Spinal cord (tissue), 10 donors: Measurements from ENCODE around the gene FCHSD2. TPM values are rescaled to one million over a fixed set of nuclear protein-coding genes. Genes with fewer than 3 reads are reported as not detected.

ENCODE experiments used
- DNase-seq, 6 donors: peaks; one replicate each; pipeline versions ENCODE4 v3.0.0 to v3.0.0-alpha.2; 2013 to 2015; ENCODE audit warnings: low spot score in 6 of 6, low read depth in 4 of 6
- H3K27ac ChIP-seq: one replicate; pipeline ENCODE4 v1.5.1; 2013; ENCODE audit warnings: low read depth, low read length, control low read depth
- H3K27me3 ChIP-seq: one replicate; pipeline ENCODE4 v1.6.1; 2013; ENCODE audit warnings: low read length; ENCODE audit not compliant: control insufficient read depth, insufficient read depth
- H3K36me3 ChIP-seq: one replicate; pipeline ENCODE4 v1.6.1; 2013; ENCODE audit warnings: low read length; ENCODE audit not compliant: control insufficient read depth, insufficient read depth
- H3K4me1 ChIP-seq: one replicate; pipeline ENCODE4 v1.6.1; 2013; ENCODE audit warnings: low read length; ENCODE audit not compliant: control insufficient read depth, insufficient read depth
- H3K4me3 ChIP-seq: one replicate; pipeline ENCODE4 v1.5.1; 2013; ENCODE audit warnings: low read depth, low read length, control low read depth
- H3K9me3 ChIP-seq: one replicate; pipeline ENCODE4 v1.6.1; 2013; ENCODE audit warnings: low read length; ENCODE audit not compliant: control insufficient read depth, insufficient read depth
- WGBS: methylation state at CpG from one replicate; pipeline ENCODE4 v1.1.5; 2013; ENCODE audit warnings: missing lambda C conversion rate; ENCODE audit not compliant: insufficient coverage; 5-methylcytosine and 5-hydroxymethylcytosine counted together
- polyA plus RNA-seq, 2 donors: library from polyadenylated mRNA; unstranded; fragments of 120-200 nt; gene quantifications; one replicate each; pipeline ENCODE4 v1.2.1, GENCODE V29; 2013; ENCODE audit not compliant: insufficient read length in 2 of 2
- total RNA-seq, 2 donors: library from RNA; depleted of rRNA in 1 of 2; stranded (reverse); fragments of 120-200 nt in 1 of 2; fragments of >200 nt in 1 of 2; gene quantifications; one replicate each; pipeline versions ENCODE4 v1.2.3 to v1.2.4, GENCODE V29; 2013 to 2014
- donor health status: healthy.

FCHSD2 gene
- total and polyA plus RNA-seq, 4 donors: 43.4 to 82.0 (median 58.8) TPM

DNA sequence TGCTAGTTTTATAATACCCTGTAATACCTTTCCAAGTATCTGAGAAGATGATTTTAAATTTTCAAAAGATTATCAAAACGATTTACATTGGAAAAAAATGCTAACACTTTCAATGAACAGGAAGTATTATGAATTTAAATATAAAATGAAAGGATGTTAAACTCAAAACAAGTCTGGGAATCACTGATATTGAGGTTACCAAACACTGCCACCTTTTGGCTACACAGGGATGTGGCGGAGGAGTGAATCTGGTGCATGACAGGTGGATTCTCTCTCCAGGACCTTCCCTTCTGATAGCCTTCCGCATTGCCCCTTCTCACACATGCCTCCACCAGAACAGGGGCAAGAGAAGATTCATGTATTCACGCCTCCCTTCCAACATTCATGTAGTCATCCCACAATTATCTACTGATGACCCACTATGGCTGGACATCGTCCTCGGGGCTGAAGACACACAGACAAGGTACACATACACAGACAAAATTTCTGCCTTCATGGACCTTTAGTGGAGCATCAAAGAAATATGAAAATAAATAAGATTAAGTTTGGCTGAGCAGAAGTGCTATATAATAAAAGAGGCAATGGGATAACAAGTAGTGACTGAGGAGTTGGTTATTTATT, 293.2 kb downstream of the FCHSD2 start:
- peak in 1 of 6 donors; percentile 50 for DNase-seq
- no peak overlapping the region for H3K27ac ChIP-seq
- no peaks in the 10 kb centered on the region for H3K9me3 ChIP-seq
- H3K4me1 ChIP-seq: no peaks in the 10 kb centered on the region
- no peak overlapping the region for H3K4me3 ChIP-seq
- 76% methylated on average over 2 of the region's 6 CpGs for WGBS
- H3K27me3 ChIP-seq: no peaks in the 10 kb centered on the region
- peaks cover 3% of the 10 kb centered on the region for H3K36me3 ChIP-seq

DNA sequence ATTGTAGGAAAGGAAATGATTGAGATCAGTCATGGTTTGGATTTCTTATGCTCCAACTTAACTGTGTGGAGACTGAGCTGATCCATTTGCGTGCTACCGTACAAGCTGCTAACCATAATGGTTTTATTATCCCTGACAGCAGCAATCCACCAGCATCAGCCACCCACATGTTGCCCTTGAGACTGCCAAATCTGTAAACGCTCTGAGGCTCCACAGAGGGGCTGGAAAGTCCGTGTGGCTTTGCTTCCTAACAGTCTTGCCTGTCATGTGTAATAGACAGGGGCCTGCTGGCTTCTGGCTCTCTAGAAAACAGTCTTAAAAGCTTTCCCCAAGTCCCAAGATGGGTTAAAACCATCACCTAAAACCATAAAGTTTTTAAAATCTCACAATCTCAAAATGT, 297.8 kb downstream of the FCHSD2 start:
- Histone ChIP-seq H3K27me3 (no peaks in the 10 kb centered on the region), H3K9me3 (no peaks in the 10 kb centered on the region), H3K4me3 (no peak overlapping the region), H3K27ac (no peak overlapping the region), H3K36me3 (peaks cover 20% of the 10 kb centered on the region), H3K4me1 (no peaks in the 10 kb centered on the region)
- 28% methylated on average over 4 of the region's 4 CpGs for WGBS
- DNase-seq: peak in 1 of 6 donors; percentile 34

DNA sequence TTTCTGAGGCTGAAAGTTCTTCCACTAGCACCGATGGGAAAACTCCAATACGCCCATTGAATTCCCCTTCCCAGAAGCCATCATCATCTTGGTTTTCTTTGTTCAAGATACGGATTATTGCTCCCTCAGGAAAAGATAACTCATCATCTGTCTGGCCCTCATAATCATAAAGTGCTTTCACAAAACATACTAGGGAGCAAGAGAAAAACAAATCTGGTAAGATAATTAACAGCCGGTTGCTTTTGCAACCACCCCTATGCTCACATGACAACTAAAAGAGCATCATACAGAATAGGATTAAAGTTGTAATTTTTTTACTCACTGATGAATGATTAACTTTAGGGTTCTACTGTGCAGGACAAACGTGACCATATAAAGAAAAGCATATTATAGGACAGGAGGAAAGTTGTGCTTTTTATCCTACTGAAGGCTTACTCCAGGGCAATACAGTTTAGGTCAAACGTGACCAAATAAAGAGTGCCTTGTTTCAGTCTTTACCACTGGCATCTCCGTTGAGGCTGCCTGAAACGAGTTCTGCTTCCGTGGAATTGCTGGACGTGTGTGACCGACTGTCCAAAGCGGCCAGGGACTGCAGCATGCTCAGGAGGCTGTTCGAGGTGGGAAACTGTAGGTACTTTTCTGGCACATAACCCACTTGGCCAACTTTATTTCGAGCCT, 299.3 kb downstream of the FCHSD2 start:
- DNase-seq: peak in 1 of 6 donors; percentile 38
- WGBS: 66% methylated on average over 7 of the region's 14 CpGs
- peaks cover 21% of the 10 kb centered on the region for H3K36me3 ChIP-seq
- no peaks in the 10 kb centered on the region for H3K4me1 ChIP-seq
- no peaks in the 10 kb centered on the region for H3K27me3 ChIP-seq
- H3K4me3 ChIP-seq: no peak overlapping the region
- no peak overlapping the region for H3K27ac ChIP-seq
- no peaks in the 10 kb centered on the region for H3K9me3 ChIP-seq

DNA sequence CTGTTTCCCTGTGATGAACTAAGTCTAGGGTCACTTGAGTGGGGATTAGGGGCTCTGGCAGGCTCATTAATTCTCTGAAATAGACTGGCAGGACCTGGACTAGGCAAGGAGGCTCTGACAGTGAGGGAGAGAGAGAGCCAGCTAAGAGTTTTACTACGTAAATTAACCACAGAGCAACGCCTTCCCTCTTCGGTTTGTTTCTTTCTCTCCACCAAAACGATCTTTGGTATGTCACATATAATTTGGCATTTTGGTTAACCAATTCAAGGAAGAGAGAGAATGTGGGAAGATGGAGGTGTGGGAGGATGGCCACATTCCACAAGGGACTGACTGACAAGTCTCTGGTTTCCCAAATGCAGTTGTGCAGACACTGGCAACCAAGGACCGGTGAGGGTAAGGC, 300.0 kb downstream of the FCHSD2 start:
- no CpG with 5 or more reads among the region's 5 CpGs for WGBS

DNA sequence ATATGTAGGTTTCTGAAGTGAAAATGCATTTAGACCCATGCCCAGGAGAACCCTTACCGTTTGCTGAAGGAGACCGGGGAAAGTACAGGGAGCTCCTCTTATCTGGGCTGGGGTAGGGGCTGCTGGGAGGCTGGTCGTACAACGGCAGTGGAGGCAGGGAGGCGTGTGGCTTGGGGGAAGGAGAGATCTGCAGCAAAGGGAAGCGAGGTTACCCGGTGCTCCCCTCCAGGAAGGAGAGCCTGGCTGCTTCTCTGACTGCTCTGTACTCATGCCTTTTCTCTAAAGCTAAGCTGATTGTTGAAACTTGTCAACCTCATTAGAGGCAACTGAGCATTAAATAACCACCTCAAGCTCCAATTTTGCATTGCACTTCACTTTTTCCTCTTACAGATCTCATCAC, 300.7 kb downstream of the FCHSD2 start:
- Histone ChIP-seq H3K9me3 (no peaks in the 10 kb centered on the region), H3K36me3 (peaks cover 26% of the 10 kb centered on the region), H3K27ac (no peak overlapping the region), H3K4me3 (no peak overlapping the region), H3K27me3 (no peaks in the 10 kb centered on the region), H3K4me1 (no peaks in the 10 kb centered on the region)
- peak in 1 of 6 donors; percentile 25 for DNase-seq
- WGBS: 90% methylated on average over 5 of the region's 7 CpGs

More for the DNA sequence above, 300.0 kb downstream of the FCHSD2 start:
- Histone ChIP-seq H3K27ac (no peak overlapping the region), H3K4me3 (no peak overlapping the region), H3K27me3 (no peaks in the 10 kb centered on the region), H3K9me3 (no peaks in the 10 kb centered on the region), H3K4me1 (no peaks in the 10 kb centered on the region), H3K36me3 (peaks cover 26% of the 10 kb centered on the region)
- DNase-seq: no peak

DNA sequence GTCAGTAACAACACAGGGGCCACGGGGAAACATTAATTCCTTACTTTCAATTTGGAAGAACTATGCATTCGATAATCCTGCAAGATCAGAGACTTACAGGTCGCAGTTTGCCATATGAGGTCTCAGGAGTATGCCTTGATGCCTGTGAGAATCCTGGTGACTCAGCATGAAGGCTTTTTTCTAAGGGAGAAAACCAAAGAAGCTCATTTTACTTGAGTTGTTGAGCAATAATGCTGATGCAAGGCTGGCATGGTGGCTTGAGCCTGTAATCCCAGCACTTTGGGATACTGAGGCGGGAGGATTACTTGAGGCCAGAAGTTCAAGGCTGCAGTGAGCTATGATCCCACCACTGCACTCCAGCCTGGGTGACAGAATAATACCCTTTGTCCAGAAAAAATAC, 301.3 kb downstream of the FCHSD2 start:
- Histone ChIP-seq H3K27ac (no peak overlapping the region), H3K9me3 (no peaks in the 10 kb centered on the region), H3K36me3 (peaks cover 27% of the 10 kb centered on the region), H3K4me3 (no peak overlapping the region), H3K4me1 (peaks cover 6% of the 10 kb centered on the region), H3K27me3 (no peaks in the 10 kb centered on the region)
- 90% methylated on average over 3 of the region's 4 CpGs for WGBS
- no peak for DNase-seq

DNA sequence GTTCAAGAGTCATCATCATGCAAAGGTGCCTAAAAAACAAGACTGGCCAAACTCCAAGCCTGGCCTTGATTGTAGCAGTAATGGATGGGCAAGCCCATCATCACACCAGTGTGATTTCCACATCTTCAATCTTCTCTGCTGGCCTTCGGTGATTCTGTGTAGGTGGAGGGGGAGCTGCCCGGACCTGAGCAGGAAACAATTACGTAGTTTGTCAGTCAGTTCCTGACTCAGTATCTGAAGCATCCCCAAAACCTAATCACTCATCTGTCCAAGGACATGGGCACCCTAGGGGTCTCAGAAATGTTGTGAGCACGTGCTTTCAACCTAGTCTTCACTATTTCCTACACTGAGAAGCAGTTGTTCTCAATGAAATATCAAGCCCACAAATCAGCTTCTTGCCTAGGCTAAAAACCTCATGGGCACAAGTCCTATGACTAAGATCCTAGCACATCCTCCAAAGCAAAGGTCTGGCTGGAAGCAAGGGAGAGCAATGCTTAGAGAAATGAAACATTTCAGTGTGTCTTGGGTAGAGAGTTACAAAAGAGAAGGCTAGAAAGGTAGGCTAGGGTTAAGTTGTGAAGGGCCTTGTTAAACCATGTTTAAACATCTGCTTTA, 303.3 kb downstream of the FCHSD2 start:
- H3K4me1 ChIP-seq: peaks cover 21% of the 10 kb centered on the region
- no peaks in the 10 kb centered on the region for H3K27me3 ChIP-seq
- H3K27ac ChIP-seq: no peak overlapping the region
- H3K36me3 ChIP-seq: peaks cover 26% of the 10 kb centered on the region
- 92% methylated on average over 2 of the region's 4 CpGs for WGBS
- no peak for DNase-seq
- H3K4me3 ChIP-seq: no peak overlapping the region
- H3K9me3 ChIP-seq: no peaks in the 10 kb centered on the region

DNA sequence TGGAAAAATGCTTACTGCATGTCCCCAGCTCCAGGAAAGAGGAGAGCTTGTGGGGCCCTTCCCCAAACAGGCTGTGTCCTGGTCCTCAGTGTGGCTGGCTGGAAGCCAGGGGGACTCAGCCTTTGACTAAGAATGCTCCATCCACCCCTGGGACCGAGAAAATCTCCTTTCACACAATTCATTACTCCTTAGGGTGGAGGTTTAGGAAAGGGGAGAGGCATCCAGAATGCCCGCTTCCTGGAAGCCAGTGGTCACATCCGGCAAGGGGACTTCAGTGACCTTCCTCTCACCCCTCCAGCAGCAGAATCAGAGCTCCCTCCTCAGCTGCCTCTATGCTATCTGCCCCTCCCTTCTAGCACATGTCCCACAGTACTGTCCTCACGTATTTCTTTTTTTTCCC, 306.0 kb downstream of the FCHSD2 start:
- Histone ChIP-seq H3K9me3 (no peaks in the 10 kb centered on the region), H3K27ac (peak overlapping the region; percentile 49), H3K36me3 (peaks cover 27% of the 10 kb centered on the region), H3K4me1 (peaks cover 45% of the 10 kb centered on the region), H3K27me3 (no peaks in the 10 kb centered on the region), H3K4me3 (no peak overlapping the region)
- WGBS: 47% methylated on average over 3 of the region's 4 CpGs
- DNase-seq: no peak

DNA sequence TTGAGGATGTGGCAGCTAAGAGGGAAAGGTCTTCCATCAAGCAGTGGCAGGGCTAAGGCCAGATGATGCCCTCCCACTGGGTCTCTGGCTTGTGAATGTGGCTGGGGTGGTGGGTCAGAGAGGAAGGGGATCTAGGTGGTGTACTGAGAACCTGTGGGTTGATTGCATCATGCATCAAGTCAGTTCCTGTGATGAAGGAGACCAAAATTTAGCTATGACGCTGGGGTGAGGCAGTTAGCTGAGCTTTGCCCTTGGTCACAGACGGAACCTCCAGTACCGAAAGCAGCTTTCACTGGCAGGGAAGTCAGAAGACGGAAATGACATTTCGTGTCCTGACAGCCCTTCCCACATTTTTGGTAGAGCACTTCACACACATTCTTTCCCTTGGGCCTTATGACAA, 307.2 kb downstream of the FCHSD2 start:
- H3K4me1 ChIP-seq: peaks cover 45% of the 10 kb centered on the region
- no peaks in the 10 kb centered on the region for H3K27me3 ChIP-seq
- no peak for DNase-seq
- WGBS: 97% methylated on average over 5 of the region's 5 CpGs
- H3K4me3 ChIP-seq: no peak overlapping the region
- H3K9me3 ChIP-seq: no peaks in the 10 kb centered on the region
- peak overlapping the region; percentile 54 for H3K27ac ChIP-seq
- peaks cover 31% of the 10 kb centered on the region for H3K36me3 ChIP-seq
